HL-60 (cell line): Measurements from ENCODE around the gene ACOT12.

Source experiments
- DNase-seq, 2 experiments: peaks; one replicate each; pipeline ENCODE4 v3.0.0-alpha.2; 2010 to 2020; ENCODE audit warnings: low read depth in 1 of 2, low spot score in 1 of 2
- H3K27ac ChIP-seq: fragments of 250-450 bp; sonication (Bioruptor Pico); replicated peaks from 2 replicates; pipeline ENCODE4 v1.5.1; 2020; ENCODE audit warnings: mild to moderate bottlenecking, moderate library complexity
- H3K27me3 ChIP-seq: fragments of 250-450 bp; sonication (Bioruptor Pico); 2 replicates; pipeline ENCODE4 v1.5.1; 2021; ENCODE audit warnings: mild to moderate bottlenecking, moderate library complexity; ENCODE audit not compliant: insufficient read depth, poor library complexity, severe bottlenecking
- H3K4me3 ChIP-seq: replicated peaks from 2 replicates; pipeline ENCODE4 v1.5.1; 2011; ENCODE audit warnings: mild to moderate bottlenecking, control low read depth, low read length; ENCODE audit not compliant: insufficient read depth
- CTCF ChIP-seq: IDR thresholded peaks from one replicate; pipeline ENCODE4 v1.5.1; 2011; ENCODE audit warnings: low read length, control low read depth, inconsistent platforms; ENCODE audit not compliant: insufficient read depth
- GABPA ChIP-seq: IDR thresholded peaks from 2 replicates; pipeline ENCODE4 v1.6.1; 2012; ENCODE audit warnings: low read depth
- POLR2AphosphoS5 ChIP-seq: IDR thresholded peaks from 2 replicates; pipeline ENCODE4 v1.6.1; 2012; ENCODE audit warnings: low read depth
- SPI1 ChIP-seq: IDR thresholded peaks from 2 replicates; pipeline ENCODE4 v1.6.1; 2012; ENCODE audit warnings: low read depth, mild to moderate bottlenecking, borderline replicate concordance
- TF ChIP-seq, protein P1 (sequence below): IDR thresholded peaks from 2 replicates; pipeline ENCODE4 v1.6.1; 2012; ENCODE audit warnings: low read depth; ENCODE audit not compliant: insufficient replicate concordance

The ACOT12 gene

GRCh38 chr5:81315830-81316229 is 78.1 kb downstream of the ACOT12 start:
- H3K4me3 ChIP-seq: no peak overlapping the region
- H3K27ac ChIP-seq: no peak overlapping the region
- no peaks in the 10 kb centered on the region for H3K27me3 ChIP-seq
- DNase-seq: no peak
- TF ChIP-seq, protein P1, sequence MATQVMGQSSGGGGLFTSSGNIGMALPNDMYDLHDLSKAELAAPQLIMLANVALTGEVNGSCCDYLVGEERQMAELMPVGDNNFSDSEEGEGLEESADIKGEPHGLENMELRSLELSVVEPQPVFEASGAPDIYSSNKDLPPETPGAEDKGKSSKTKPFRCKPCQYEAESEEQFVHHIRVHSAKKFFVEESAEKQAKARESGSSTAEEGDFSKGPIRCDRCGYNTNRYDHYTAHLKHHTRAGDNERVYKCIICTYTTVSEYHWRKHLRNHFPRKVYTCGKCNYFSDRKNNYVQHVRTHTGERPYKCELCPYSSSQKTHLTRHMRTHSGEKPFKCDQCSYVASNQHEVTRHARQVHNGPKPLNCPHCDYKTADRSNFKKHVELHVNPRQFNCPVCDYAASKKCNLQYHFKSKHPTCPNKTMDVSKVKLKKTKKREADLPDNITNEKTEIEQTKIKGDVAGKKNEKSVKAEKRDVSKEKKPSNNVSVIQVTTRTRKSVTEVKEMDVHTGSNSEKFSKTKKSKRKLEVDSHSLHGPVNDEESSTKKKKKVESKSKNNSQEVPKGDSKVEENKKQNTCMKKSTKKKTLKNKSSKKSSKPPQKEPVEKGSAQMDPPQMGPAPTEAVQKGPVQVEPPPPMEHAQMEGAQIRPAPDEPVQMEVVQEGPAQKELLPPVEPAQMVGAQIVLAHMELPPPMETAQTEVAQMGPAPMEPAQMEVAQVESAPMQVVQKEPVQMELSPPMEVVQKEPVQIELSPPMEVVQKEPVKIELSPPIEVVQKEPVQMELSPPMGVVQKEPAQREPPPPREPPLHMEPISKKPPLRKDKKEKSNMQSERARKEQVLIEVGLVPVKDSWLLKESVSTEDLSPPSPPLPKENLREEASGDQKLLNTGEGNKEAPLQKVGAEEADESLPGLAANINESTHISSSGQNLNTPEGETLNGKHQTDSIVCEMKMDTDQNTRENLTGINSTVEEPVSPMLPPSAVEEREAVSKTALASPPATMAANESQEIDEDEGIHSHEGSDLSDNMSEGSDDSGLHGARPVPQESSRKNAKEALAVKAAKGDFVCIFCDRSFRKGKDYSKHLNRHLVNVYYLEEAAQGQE: no peak
- TF ChIP-seq SPI1: no peak
- TF ChIP-seq CTCF: no peak

DNA sequence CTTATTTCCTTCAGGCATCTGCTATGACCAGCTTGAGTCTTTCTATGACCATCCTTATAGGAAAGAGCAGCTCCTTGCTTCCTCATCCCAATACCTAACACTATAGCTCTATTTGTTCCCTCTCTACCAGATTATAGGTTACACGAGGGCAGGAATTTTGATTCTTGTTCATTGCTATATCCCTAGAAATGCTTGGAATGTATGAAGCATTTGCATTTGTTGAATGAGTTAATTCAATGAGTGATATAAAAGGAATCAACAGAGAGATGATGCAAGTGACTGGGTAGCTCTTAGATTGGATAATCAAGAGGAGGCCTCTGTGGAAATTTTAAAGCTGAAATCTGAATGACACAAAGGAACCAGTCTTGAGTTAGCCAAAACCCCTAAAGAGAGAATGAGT is 78.6 kb downstream of the ACOT12 start:
- H3K27me3 ChIP-seq: no peaks in the 10 kb centered on the region
- H3K4me3 ChIP-seq: no peak overlapping the region
- no peak for DNase-seq
- H3K27ac ChIP-seq: no peak overlapping the region
- TF ChIP-seq, protein P1: no peak
- TF ChIP-seq GABPA: no peak
- TF ChIP-seq CTCF: no peak
- no peak for TF ChIP-seq POLR2AphosphoS5
- no peak for TF ChIP-seq SPI1

- no peaks in the 10 kb centered on the region for H3K27me3 ChIP-seq
- TF ChIP-seq CTCF: no peak
- TF ChIP-seq GABPA: no peak
- TF ChIP-seq, protein P1: no peak
- no peak for TF ChIP-seq POLR2AphosphoS5
- no peak for TF ChIP-seq SPI1
- no peak overlapping the region for H3K4me3 ChIP-seq
- H3K27ac ChIP-seq: no peak overlapping the region
- DNase-seq: no peak
Observed at GRCh38 chr5:81314581-81314980, 79.4 kb downstream of the ACOT12 start.
